Tibial nerve (tissue), 4 donors: ENCODE measurements around the gene OR6C68. TPM values are rescaled to one million over a fixed set of nuclear protein-coding genes. Genes with fewer than 3 reads are reported as not detected.

Source experiments
- DNase-seq, 2 donors: peaks; one replicate each; pipeline ENCODE4 v3.0.0-alpha.2; 2019; ENCODE audit warnings: low spot score in 2 of 2
- H3K27ac ChIP-seq, 4 donors: fragments of 200-600 bp; sonication (generic) in 3 of 4; one replicate each; pipeline ENCODE4 v1.5.1; 2017 to 2019; ENCODE audit warnings: mild to moderate bottlenecking in 1 of 4
- H3K27me3 ChIP-seq, 2 donors: fragments of 200-600 bp; sonication (generic) in 1 of 2; one replicate each; pipeline versions ENCODE4 v1.5.1 to v1.6.0; 2017 to 2019
- H3K36me3 ChIP-seq, 3 donors: fragments of 200-600 bp; sonication (generic); one replicate each; pipeline ENCODE4 v1.5.1; 2018 to 2019
- H3K4me1 ChIP-seq, 4 donors: fragments of 200-600 bp; sonication (generic) in 3 of 4; one replicate each; pipeline ENCODE4 v1.5.1; 2017 to 2019
- H3K4me3 ChIP-seq, 4 donors: fragments of 200-600 bp; sonication (generic) in 3 of 4; one replicate each; pipeline ENCODE4 v1.5.1; 2017 to 2019; ENCODE audit warnings: mild to moderate bottlenecking in 1 of 4, moderate library complexity in 1 of 4
- H3K9me3 ChIP-seq, 4 donors: fragments of 200-600 bp; sonication (generic) in 3 of 4; one replicate each; pipeline ENCODE4 v1.5.1; 2017 to 2019
- CTCF ChIP-seq, 5 experiments: fragments of 200-600 bp in 3 of 5; fragments of 450-650 bp in 2 of 5; sonication (generic) in 3 of 5; IDR thresholded peaks; one replicate each; pipeline ENCODE4 v1.5.1; 2016 to 2019; ENCODE audit warnings: antibody characterized with exemption in 5 of 5, mild to moderate bottlenecking in 3 of 5, moderate library complexity in 2 of 5
- EP300 ChIP-seq, 2 donors: sonication (generic); formaldehyde crosslinking; IDR thresholded peaks; one replicate each; pipeline ENCODE4 v1.6.1; 2017; ENCODE audit warnings: antibody characterized with exemption in 2 of 2, mild to moderate bottlenecking in 1 of 2
- POLR2A ChIP-seq, 2 donors: fragments of 450-650 bp; IDR thresholded peaks; one replicate each; pipeline ENCODE4 v1.6.1; 2017; ENCODE audit warnings: antibody characterized with exemption in 2 of 2, mild to moderate bottlenecking in 2 of 2, moderate library complexity in 2 of 2
- WGBS, 2 donors: methylation state at CpG; one replicate each; pipeline ENCODE4 v1.1.5; 2018; 5-methylcytosine and 5-hydroxymethylcytosine counted together
- total RNA-seq, 4 donors: library from RNA; depleted of rRNA; stranded (reverse); fragments of >200 nt; gene quantifications; one replicate each; pipeline ENCODE4 v1.1.0, GENCODE V29; 2016

The OR6C68 gene
- total RNA-seq, 4 donors from 2014 or later, result not detected

GRCh38 chr12:55495490-55495889 lies 3.3 kb downstream of the OR6C68 start:
- TF ChIP-seq EP300 (IDR thresholded peaks at IDR 0.05) (no peak), CTCF (IDR thresholded peaks at IDR 0.05) (no peak), POLR2A (IDR thresholded peaks at IDR 0.05) (no peak)
- no peaks in the 10 kb centered on the region for H3K36me3 ChIP-seq
- 83 to 89% methylated on average over 5 of the region's 5 CpGs for WGBS, 2 donors
- no peaks in the 10 kb centered on the region for H3K4me1 ChIP-seq
- H3K9me3 ChIP-seq, result no peaks in the 10 kb centered on the region
- H3K27me3 ChIP-seq, result no peaks in the 10 kb centered on the region
- no peak for DNase-seq
- no peak overlapping the region for H3K27ac ChIP-seq
- no peak overlapping the region for H3K4me3 ChIP-seq

GRCh38 chr12:55499231-55499630 lies 7.1 kb downstream of the OR6C68 start:
- Histone ChIP-seq H3K27me3 (no peaks in the 10 kb centered on the region), H3K27ac (no peak overlapping the region), H3K36me3 (no peaks in the 10 kb centered on the region), H3K4me1 (no peaks in the 10 kb centered on the region), H3K4me3 (no peak overlapping the region), H3K9me3 (no peaks in the 10 kb centered on the region)
- WGBS, 2 donors, result 85 to 86% methylated on average over 4 of the region's 4 CpGs
- DNase-seq, result no peak
- TF ChIP-seq CTCF (IDR thresholded peaks at IDR 0.05), result no peak
- TF ChIP-seq POLR2A (IDR thresholded peaks at IDR 0.05), result no peak
- no peak for TF ChIP-seq EP300 (IDR thresholded peaks at IDR 0.05)

GRCh38 chr12:55499810-55500252 lies 7.7 kb downstream of the OR6C68 start:
- H3K36me3 ChIP-seq, result no peaks in the 10 kb centered on the region
- H3K4me3 ChIP-seq, result no peak overlapping the region
- WGBS, 2 donors, result 16 to 27% methylated on average over 2 of the region's 2 CpGs
- H3K4me1 ChIP-seq, result no peaks in the 10 kb centered on the region
- no peaks in the 10 kb centered on the region for H3K9me3 ChIP-seq
- TF ChIP-seq POLR2A (IDR thresholded peaks at IDR 0.05) (no peak), EP300 (IDR thresholded peaks at IDR 0.05) (no peak), CTCF (IDR thresholded peaks at IDR 0.05) (no peak)
- H3K27me3 ChIP-seq, result no peaks in the 10 kb centered on the region
- H3K27ac ChIP-seq, result no peak overlapping the region
- DNase-seq, result no peak

- no peaks in the 10 kb centered on the region for H3K36me3 ChIP-seq
- no peaks in the 10 kb centered on the region for H3K27me3 ChIP-seq
- 28 to 29% methylated on average over 2 of the region's 2 CpGs for WGBS, 2 donors
- no peak overlapping the region for H3K4me3 ChIP-seq
- no peak overlapping the region for H3K27ac ChIP-seq
- no peaks in the 10 kb centered on the region for H3K4me1 ChIP-seq
- no peak for TF ChIP-seq CTCF (IDR thresholded peaks at IDR 0.05)
- no peak for TF ChIP-seq POLR2A (IDR thresholded peaks at IDR 0.05)
- no peaks in the 10 kb centered on the region for H3K9me3 ChIP-seq
- DNase-seq, result no peak
Measured at GRCh38 chr12:55501601-55502000, 9.4 kb downstream of the OR6C68 start.

GRCh38 chr12:55515696-55516095 lies 23.5 kb downstream of the OR6C68 start:
- no peaks in the 10 kb centered on the region for H3K27me3 ChIP-seq
- H3K4me3 ChIP-seq, result no peak overlapping the region
- H3K9me3 ChIP-seq, result peaks cover 0 to 16% (median 0%) of the 10 kb centered on the region in 4 donors
- no peak overlapping the region for H3K27ac ChIP-seq
- H3K36me3 ChIP-seq, result no peaks in the 10 kb centered on the region
- no peaks in the 10 kb centered on the region for H3K4me1 ChIP-seq
- TF ChIP-seq CTCF (IDR thresholded peaks at IDR 0.05) (no peak), POLR2A (IDR thresholded peaks at IDR 0.05) (no peak), EP300 (IDR thresholded peaks at IDR 0.05) (no peak)
- no peak for DNase-seq
- 50 to 56% methylated on average over 1 of the region's 1 CpG for WGBS, 2 donors
